Inferior parietal cortex (tissue), 1 donor: ENCODE results near the gene INTS1.

Source experiments
- DNase-seq: peaks from one replicate; pipeline ENCODE4 v3.0.0-alpha.2; 2016; ENCODE audit errors: extremely low spot score

Gene INTS1

GRCh38 chr7:1503816-1504775 is at the start of gene INTS1:
INTS1 (minus strand) TSS chr7:1504389; CDS start chr7:1503960, 429 bp downstream.
- DNase-seq = peak; percentile 96

- no peak for DNase-seq
These were observed 49.5 kb upstream of the INTS1 start for GRCh38 chr7:1553512-1554210.

- no peak for DNase-seq
These were observed 48.0 kb upstream of the INTS1 start for GRCh38 chr7:1552200-1552599.

GRCh38 chr7:1550846-1551155 is 46.6 kb upstream of the INTS1 start:
- no peak for DNase-seq

- DNase-seq = no peak
These were observed 46.0 kb upstream of the INTS1 start for GRCh38 chr7:1550005-1550845.

- DNase-seq = no peak
These were observed 45.3 kb upstream of the INTS1 start for GRCh38 chr7:1549357-1550004.

GRCh38 chr7:1548944-1549343 is 44.8 kb upstream of the INTS1 start:
- no peak for DNase-seq

- no peak for DNase-seq
These were observed 44.2 kb upstream of the INTS1 start for GRCh38 chr7:1548438-1548831.

GRCh38 chr7:1547777-1548437 is 43.7 kb upstream of the INTS1 start:
- DNase-seq = no peak

GRCh38 chr7:1546909-1547776 is 43.0 kb upstream of the INTS1 start:
- DNase-seq = no peak

- DNase-seq = no peak
These were observed 42.2 kb upstream of the INTS1 start for GRCh38 chr7:1546274-1546908.

GRCh38 chr7:1545417-1546246 is 41.4 kb upstream of the INTS1 start:
- DNase-seq = no peak

GRCh38 chr7:1544896-1545416 is 40.8 kb upstream of the INTS1 start:
- no peak for DNase-seq

GRCh38 chr7:1544178-1544895 is 40.1 kb upstream of the INTS1 start:
- DNase-seq = no peak

- DNase-seq = no peak
These were observed 39.6 kb upstream of the INTS1 start for GRCh38 chr7:1543826-1544177.

- DNase-seq = no peak
These were observed 38.9 kb upstream of the INTS1 start for GRCh38 chr7:1542841-1543747.

- no peak for DNase-seq
These were observed 38.1 kb upstream of the INTS1 start for GRCh38 chr7:1542329-1542728.
